Suppressor macrophage (primary cell): ENCODE results near the gene TRIM56.
"Not testable (repeated sequence)": the region's sequence is repeated elsewhere in the genome, so short reads cannot be mapped to it uniquely, and the experiment has no call there.

Experiments
- DNase-seq, 4 experiments: peaks; one replicate each; pipeline ENCODE4 v3.0.0-alpha.2; 2020 to 2022

The TRIM56 gene

GRCh38 chr7:101089876-101090275, 4.6 kb downstream of the TRIM56 start:
- no peak for DNase-seq

- DNase-seq, result not testable (repeated sequence)
Measured at GRCh38 chr7:101092266-101092905, 7.1 kb downstream of the TRIM56 start.

DNA sequence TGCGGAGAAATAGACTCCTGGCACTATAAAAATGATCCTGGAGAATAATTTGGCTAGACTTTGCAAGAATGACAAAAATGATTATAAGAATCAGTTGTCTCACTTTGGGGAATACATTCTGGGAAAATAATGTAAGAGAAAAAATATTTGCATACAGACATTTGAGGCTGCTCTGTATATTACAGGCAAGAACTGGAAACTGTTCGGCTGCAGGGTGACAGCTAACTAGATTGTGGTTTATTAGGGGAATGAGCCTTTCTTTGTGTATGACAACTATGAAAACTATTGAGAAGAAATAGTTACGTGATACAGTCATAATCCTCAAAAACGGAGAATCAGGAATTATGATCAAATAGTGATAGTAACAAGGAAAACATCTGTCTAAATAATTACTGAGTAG, 8.6 kb downstream of the TRIM56 start:
- DNase-seq, result no peak

- DNase-seq, result no peak
Measured at GRCh38 chr7:101094376-101094775, 9.1 kb downstream of the TRIM56 start.

DNA sequence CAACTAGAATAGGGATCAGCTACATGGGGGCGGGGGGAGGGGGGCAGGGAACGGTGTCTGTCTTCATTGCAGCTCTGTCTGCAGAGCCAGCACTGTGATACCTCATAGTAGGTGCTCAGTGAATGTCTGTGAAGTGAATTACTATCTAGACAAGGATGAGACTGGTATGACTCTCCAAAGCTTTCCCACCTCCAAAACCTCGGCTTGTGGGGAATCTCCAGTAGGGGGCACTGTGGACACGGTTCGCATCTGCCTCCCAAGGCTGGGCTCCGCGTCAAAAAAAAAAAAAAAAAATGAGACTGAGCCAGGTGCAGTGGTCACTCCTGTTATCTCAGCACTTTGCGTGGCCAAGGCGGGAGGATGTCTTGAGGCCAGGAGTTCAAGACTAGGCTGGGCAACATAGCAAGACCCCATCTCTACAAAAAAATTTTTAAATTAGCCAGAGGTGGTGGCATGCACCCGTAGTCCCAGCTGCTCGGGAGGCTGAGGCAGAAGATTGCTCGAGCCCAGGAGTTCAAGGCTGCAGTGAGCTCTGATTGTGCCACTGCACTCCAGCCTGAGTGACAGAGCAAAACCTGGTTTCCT, 9.6 kb downstream of the TRIM56 start:
- DNase-seq, result peak; percentile 60 to 80 (median 74)

DNA sequence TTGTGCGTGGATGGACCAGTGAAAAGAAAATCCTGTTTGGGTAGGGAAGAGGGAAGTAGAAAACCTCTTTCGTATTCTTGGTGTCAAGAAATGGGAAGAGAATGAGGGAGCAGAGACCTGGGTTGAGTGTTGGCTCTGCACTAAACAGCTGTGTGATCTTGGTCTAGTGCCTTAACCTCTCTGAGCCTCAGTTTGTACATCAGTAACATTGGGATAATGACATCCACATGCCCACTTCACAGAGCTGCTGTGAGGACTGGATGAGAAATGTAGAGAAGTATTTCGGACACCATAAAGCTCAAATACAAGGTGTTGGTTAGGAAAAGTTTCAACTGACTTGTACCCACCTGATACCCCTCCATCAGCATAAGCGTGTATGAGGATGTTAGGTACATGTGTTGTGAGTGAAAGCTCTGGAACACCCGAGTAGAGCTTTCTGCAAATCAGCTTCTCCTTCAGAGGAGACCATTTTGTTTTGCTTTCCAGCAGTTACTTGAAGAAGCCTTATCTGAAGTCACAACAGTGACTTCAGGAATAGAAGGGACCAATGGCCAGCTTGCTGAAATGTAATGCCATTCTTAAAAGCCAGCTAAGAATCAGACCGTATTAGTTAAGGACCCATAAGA, 11.2 kb downstream of the TRIM56 start:
- DNase-seq, result no peak

DNA sequence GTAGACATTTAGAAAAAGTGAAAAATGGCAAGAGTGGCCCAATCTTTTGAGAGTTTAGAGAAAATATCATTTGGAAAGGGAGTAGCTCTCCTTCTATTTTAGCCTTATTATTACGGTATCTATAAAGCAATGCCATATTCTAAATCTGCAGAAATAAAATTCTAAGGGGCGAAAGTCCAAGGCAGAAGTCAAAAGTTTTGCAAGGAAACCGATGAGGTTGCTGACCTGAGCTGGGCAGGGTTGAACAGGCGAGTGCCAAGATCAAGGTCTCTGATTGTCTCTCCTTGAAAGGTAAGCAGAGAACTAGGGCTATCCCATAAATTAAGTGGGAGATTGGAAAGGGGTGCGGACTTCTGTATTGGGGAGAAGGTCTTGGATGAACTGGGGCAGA, 11.7 kb downstream of the TRIM56 start:
- DNase-seq, result no peak

GRCh38 chr7:101097561-101097960, 12.3 kb downstream of the TRIM56 start:
- DNase-seq, result no peak

DNA sequence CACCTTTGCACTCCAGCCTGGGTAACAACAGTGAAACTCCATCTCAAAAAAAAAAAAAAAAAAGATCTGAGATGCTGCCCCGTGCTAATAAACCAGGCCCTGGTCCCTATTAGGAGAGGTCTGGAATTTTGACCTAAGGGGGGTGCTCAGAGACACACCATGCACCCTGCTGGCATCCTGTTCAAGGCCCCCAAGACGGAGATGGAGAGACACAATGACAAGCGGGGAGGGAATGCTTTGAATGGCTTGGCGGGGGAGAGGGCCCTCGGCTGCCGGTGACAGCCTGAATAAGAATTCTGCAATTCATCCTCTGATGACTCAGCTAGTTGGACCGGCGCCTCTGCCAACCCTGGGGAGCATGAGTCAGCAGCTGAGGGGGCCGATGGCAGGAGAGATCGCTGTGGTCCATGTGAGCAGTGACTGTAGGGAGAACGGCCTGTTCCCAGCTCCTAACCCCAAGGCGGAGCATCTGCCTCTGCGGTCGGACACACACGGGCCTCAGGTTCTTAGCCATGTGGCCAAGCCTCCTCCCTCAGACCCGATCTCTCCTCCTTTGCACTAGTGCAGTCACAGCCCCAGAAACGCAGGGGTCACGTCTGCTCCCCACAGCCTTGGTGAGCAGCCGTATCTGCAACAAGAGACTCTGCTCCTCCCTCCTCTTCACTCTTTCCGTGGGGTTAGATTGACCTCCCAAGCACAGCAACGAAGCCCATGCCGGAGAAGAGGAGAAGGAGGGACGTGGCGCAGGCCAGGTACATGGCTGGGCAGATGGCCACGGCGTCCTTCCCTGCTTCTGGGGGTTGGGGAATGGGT, 14.9 kb downstream of the TRIM56 start:
- peak; percentile 89 to 94 (median 93) for DNase-seq

DNA sequence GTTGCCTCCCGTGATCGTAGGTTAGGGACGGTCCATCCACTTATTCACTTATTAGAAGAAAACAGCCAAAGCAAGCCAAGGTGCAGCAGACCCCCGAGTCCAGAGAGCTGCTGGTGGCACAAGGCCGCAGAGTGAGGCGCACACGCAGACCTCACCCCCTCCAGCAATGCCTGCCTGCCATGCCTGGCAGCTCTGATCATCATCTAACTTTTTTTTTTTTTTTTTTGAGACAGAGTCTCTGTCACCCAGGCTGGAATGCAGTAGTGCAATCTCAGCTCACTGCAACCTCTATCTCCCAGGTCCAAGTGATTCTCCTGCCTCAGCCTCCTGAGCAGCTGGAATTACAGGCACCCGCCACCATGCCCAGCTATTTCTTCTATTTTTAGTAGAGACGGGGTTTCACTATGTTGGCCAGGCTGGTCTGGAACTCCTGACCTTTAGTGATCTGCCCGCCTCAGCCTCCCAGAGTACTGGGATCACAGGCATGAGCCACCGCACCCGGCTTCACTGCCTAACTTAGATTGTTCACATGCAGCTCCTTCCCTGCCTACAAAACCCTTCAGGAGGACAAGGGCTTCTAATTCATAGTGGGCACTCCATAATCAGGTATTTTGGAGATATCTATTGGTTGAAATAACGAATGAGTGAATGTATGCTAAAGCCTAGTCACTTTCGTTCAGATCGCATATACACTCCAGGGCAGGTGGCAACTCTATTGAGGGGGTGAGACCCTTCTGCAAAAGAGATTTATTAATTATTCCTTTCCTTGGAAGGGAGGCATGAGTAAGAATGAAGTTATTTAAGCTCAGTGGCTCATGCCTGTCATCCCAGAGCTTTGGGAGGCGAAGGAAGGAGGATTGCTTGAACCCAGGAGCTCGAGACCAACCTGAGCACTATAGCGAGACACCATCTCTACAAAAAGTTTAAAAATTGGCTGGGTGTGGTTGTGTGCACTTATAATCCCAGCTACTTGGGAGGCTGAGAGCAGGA, 15.9 kb downstream of the TRIM56 start:
- DNase-seq, result no peak

DNA sequence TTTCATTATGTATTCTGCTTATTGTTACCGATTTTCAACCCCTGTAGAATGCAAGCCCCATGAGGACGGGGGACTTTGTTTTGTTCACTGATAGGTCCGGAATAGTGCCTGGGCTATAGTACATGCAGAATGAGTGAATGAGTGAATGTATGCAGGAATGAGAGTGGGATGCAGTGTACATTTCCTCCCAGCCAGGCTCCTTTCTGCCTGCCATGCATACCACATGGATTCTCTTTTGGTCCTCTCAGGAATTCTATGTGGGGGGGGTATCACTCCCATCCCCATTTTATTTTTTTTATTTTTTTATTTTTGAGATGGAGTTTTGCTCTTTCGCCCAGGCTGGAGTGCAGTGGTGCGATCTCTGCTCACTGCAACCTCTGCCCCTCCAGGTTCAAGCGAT, 16.7 kb downstream of the TRIM56 start:
- no peak for DNase-seq

DNA sequence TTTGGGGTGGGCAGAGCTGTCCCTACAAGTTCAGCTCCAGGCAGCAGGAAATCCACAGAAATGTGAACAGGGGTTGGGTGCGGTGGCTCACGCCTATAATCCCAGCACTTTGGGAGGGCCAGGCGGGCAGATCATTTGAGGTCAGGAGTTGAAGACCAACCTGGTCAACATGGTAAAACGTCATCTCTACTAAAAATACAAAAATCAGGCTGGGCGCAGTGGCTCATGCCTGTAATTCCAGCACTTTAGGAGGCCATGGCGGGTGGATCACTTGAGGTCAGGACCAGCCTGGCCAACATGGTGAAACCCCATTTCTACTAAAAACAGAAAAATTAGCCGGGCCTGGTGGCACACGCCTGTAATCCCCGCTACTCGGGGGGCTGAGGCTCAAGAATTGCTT, 18.4 kb downstream of the TRIM56 start:
- not testable (repeated sequence) for DNase-seq

GRCh38 chr7:101104193-101104713, 19.0 kb downstream of the TRIM56 start:
- DNase-seq, result peak; percentile 24 to 68 (median 56)

DNA sequence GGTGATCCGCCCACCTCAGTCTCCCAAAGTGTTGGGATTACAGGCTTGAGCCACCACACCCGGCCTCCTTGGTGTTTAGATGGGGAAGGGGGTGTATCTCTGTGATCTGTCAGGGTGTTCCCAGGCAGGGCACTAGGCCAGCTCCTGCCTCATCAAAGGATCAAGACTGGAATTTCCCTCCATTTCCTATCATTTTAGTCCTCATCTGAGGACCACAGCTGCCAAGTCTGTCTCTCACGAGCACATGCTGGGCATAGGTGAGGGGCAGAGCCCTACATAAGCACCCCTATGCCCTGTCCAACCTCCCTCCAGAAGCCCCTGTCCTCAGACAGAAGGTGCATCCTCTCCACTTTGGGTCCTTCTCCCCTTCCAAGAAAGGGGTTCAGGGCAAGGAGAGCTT, 19.5 kb downstream of the TRIM56 start:
- no peak for DNase-seq

DNA sequence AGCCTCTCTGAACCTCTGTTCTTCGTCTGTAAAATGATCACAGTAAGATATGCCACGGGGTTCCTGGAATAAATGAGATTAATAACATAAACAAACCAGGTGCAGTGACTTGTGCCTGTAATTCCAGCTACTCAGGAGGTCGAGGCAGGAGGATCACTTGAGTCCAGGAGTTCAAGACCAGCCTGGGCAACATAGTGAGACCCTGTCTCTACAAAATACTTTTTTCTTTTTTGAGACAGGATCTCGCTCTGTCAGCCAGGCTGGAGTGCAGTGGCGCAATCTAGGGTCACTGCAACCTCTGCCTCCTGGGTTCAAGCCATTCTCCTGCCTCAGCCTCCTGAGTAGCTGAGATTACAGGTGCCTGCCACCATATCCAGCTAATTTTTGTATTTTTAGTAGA, 20.0 kb downstream of the TRIM56 start:
- not testable (repeated sequence) for DNase-seq

DNA sequence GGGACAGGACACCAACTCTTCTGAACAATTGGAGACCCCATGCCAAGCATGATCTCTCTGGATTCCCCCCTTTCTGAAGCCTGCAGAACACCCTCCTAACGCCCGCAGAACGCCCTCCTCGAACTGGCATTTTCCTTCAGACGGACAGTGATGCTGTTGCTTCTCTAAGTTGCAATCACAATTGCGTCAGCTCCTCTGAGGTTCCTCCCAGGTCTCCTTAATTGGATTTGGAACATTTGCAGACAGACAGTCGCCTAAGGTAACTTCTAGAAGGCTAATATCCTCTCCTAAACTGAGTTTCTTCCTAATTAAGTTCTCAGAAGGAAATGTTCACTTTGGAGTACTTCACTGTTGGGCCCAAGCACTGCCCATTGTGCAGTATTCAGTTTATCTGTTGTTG, 21.1 kb downstream of the TRIM56 start:
- peak in 3 of 4 experiments; percentile 44 to 61 (median 49) for DNase-seq

GRCh38 chr7:101108330-101108857, 23.1 kb downstream of the TRIM56 start:
- DNase-seq, result peak; percentile 82 to 89 (median 89)

- no peak for DNase-seq
Measured at GRCh38 chr7:101108961-101109360, 23.7 kb downstream of the TRIM56 start.

DNA sequence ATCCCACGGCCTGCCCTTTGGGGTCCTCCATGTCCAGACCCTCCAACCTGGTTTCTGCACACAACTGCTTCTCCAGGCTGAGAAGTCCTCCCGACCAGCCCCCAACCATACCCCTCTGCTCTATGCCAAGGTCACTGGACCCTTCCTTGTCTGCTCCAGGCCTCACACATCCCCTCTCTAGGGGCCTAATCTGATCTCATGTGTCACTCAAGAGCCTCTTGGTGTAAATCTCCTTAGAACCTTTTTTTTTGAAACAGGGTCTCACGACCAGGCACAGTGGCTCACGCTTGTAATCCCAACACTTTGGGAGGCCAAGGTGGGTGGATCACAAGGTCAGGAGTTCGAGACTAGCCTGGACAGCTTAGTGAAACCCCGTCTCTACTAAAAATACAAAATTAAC, 24.1 kb downstream of the TRIM56 start:
- DNase-seq, result no peak

DNA sequence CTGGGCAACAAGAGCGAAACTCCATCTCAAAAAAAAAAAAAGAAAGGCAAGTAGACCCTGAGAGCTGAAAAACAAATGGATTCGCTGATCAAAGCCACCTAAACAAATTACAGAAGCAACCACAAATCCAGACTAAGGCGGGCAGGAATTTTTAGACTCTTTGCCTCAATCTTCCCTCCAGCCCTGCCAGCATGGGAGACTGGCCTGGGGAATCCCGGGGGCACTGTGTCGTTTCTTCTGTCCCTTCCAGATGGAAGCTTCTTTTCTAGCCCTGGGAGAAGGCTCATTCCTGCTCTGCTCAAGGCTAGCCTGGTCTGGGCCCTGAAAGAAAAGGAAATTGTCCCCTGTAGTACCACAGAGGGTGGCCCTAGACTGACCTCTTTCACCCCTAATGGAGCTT, 26.0 kb downstream of the TRIM56 start:
- DNase-seq, result no peak

DNA sequence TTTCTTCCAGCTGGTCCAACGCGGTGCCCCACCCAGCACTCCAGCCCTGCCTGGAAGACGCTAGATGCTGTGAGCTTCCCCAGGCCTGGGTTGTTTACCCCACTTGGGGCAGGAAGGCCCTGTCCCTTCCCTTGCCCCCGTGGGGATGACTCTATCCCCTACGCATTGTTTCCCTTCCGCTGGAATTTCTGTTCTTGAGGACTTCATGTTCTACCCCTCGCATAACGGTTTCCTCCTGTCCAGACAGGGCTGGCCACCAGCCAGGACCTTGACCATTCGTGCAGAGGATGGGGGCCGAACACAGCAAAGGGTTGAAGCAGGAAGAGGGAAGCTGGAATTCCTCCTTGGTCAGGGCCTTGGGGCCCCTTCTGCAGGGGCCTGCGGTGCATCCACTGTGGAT, 27.0 kb downstream of the TRIM56 start:
- no peak for DNase-seq

- DNase-seq, result not testable (repeated sequence)
Measured at GRCh38 chr7:101113140-101113539, 27.9 kb downstream of the TRIM56 start.
